Measurements from ENCODE around the gene KRTAP5-11.
"Not testable (repeated sequence)": the region's sequence is repeated elsewhere in the genome, so short reads cannot be mapped to it uniquely, and the experiment has no call there.

KRTAP5-11 gene

DNA sequence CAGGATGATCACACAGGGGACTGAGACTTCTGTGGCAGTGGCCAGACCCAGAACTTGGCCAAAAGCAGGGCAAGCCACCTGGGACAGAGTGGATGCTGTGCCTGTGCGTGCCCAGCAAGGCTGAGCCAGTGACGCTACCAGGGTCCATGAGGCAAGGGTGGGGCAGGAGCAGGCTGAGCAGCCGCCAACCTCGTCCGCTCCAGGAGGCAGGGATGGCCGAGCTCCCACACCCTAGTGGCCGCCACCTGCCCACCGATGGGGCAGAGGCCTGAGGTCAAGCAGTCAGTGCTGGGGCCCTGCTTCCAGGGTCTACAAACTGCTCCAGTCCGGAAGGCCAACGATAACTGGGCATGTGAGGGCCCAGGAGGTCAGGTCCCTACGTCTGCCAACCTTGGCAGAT is 27.2 kb downstream of the KRTAP5-11 start:
- no peak for DNase-seq (ENCODE audit: low read depth)

DNA sequence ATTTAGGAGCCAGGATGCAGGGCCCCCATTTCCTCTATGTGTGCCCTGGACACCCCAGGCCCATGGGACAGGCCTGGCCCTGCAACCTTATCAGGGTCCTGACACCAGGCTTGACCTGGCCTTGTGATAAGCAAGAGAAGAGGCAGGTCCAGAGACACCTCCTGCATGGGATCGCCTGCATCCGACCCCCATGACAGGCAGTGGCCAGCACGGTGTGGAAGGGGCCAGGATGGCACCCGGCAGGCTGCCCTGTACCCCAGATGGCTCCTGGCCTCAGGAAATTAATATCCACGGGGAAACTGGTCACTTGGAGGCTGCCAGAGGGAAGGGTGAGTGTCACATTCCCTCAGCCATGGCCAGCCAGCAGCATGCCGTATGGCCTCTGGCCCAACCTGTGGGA is 27.7 kb downstream of the KRTAP5-11 start:
- no peak for DNase-seq (ENCODE audit: low read depth)

DNA sequence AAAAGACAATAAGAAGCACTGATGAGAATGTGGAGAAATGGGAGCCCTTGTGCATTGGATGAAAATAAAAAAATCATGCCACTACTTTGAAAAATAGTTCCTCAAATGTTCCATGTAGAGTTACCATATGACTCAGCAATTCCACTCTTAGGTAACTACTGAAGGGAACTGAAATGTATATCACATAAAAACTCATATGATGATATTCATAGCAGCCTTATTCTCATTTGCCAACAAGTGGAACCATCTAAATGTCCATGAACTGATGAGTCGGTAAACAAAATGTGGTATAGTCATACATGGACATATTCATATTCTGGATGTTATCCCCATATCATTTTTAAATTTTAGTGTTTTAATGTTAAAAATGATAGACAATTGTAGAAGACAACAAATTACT is 31.0 kb downstream of the KRTAP5-11 start:
- no peak for DNase-seq (ENCODE audit: low read depth)

DNA sequence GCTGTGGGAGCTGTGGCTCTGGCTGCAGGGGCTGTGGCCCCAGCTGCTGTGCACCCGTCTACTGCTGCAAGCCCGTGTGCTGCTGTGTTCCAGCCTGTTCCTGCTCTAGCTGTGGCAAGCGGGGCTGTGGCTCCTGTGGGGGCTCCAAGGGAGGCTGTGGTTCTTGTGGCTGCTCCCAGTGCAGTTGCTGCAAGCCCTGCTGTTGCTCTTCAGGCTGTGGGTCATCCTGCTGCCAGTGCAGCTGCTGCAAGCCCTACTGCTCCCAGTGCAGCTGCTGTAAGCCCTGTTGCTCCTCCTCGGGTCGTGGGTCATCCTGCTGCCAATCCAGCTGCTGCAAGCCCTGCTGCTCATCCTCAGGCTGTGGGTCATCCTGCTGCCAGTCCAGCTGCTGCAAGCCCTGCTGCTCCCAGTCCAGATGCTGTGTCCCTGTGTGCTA is 33.9 kb downstream of the KRTAP5-11 start:
- no peak for DNase-seq (ENCODE audit: low read depth)

DNA sequence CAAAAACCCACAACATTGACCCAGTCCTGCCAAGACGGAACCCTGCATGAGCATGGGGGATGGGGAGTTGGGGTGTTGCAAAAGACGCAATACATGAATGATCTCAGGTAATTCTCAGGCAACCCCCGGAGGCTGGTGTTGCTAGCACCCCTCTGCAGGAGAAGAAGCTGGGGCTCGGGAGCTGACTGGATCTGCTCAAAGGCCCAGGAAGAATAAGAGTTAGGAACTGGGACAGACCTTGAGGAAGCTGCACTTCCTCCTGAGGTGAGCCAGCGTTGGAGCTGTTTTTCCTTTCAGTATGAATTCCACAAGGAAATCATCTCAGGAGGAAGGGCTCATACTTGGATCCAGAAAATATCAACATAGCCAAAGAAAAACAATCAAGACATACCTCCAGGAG is 34.6 kb downstream of the KRTAP5-11 start, which contains the start of gene KRTAP5-9:
TSS of gene KRTAP5-9 (plus strand) at position 301 of the 400 bp plus-strand sequence. CDS start 238 bp downstream, outside the sequence.
- no peak for DNase-seq (ENCODE audit: low read depth)

DNA sequence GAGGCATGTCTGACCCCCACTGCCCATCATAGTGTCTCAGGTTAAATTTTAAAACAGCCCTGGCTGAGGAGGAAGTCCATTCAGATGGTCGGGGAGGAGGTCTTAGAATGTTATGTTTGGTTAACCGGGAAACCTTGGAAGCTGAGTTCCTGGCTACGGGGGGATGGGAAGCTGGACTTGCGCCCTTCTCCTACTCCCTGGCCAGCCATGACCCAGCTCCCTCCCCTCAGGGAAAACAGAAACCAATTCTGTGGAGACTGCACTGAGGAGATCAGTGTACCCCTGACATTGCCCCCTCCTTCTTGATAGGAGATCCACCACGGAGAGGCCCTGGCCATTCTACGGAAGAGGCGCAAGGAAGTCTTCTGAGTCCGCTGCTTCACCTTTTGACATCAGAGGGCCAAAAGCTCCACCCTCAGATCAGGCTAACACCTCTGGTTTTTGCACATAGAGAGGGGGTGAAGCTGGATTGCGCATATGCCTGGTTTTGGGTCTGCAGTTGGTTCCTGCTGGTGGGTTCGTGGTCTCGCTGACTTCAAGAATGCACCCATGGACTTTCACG is 37.2 kb downstream of the KRTAP5-11 start:
- DNase-seq (ENCODE audit: low read depth) = no peak

DNA sequence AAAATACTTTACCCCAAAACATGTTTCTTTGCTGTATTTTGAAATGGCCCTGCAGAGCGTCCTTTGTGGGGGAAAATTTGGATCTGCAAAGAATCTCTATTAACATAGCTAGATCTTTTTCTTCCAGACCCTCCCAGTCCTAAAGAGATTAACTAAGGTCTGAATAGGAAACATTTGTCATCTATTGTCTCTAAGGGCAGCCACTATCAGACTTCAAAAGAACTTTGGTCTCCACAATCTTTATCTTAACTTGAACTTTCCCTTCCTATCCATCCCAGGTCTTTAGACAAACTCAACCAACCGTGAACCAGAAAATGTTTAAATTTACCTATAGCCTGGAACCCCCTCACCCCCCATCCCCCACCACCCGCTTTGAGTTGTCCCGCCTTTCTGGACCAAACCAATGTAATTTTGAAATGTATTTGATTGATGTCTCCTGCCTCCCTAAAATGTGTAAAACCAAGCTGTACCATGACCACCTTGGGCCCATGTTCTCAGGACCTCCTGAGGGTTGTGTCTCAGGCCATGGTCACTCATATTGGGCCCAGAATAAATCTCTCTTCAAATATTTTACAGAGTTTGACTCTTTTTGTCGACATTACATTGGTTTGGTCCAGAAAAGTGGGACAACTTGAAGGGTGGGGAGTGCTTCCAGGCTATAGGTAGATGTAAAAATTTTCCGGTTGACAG is 38.0 kb downstream of the KRTAP5-11 start:
- DNase-seq (ENCODE audit: low read depth) = no peak

DNA sequence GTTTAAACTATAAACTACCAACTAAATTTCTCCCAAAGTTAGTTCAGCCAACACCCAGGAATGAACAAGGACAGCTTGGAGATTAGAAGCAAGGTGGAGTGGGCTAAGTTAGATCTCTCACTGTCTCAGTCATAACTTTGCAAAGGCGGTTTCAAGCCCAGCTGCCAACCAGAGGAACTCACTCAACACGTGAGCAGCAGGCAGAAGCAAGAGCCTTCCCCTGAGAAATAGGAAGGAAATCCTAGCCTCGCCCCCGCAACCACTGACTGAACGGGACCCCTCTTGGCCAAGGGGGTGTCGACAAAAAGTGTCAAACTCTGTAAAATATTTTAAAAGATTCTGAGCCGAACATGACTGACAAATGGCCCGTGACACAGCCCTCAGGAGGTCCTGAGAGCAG is 38.8 kb downstream of the KRTAP5-11 start:
- DNase-seq (ENCODE audit: low read depth) = no peak

DNA sequence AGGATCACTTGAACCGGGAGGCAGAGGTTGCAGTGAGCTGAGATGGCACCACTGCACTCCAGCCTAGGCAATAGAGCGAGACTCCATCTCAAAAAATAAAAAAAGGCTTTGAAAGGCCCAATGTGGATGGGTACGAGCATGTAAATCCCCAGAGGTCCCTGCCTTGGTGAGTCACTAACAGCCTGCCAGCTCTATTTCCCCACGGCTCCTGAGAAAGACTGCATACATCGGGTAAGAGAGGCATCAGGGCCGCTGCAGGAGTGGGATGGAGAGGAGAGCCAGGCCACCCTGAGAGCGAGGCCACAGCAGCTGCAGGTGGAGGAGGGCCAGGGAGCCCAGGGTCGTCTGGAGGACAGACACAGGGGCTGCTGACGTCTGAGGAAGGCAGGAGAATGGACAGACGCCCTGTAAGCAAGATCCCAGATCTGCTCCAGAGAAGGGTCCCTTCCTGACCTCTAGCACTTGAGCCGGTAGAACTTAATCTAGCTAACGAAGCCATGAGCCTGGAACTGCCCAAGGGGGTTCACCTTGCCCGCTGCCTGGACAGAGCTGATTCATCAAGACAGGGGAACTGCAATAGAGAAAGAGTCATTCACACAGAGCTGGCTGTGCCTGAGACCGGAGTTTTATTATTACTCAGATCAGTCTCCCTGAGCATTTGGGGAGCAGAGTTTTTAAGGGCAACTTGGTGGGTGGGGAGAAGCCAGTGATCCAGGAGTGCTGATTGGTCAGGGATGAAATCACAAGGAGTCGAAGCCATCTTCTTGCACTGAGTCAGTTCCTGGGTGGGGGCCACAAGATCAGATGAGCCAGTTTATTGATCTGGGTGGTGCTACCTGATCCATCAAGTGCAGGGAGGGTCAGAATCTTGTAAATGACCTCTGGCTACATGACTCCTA is 39.5 kb downstream of the KRTAP5-11 start:
- no peak for DNase-seq (ENCODE audit: low read depth)

DNA sequence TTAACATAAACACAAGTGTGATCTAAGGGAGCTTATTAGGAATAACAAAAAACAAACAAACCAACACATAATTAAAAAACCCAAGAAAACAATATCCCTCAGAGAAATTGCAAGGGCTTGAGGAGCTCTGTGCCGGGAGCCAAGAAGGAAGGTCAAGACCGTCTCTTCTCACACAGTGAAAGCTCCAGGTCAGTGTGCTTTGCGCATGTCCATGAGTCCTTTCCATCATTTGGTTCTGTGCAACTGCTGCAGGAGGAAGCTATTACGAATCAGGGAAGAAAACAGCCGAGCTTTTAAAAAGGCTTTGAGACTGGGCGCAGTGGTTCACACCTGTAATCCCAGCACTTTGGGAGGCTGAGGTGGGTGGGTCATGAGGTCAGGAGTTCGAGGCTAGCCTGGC is 40.3 kb downstream of the KRTAP5-11 start:
- no peak for DNase-seq (ENCODE audit: low read depth)

DNA sequence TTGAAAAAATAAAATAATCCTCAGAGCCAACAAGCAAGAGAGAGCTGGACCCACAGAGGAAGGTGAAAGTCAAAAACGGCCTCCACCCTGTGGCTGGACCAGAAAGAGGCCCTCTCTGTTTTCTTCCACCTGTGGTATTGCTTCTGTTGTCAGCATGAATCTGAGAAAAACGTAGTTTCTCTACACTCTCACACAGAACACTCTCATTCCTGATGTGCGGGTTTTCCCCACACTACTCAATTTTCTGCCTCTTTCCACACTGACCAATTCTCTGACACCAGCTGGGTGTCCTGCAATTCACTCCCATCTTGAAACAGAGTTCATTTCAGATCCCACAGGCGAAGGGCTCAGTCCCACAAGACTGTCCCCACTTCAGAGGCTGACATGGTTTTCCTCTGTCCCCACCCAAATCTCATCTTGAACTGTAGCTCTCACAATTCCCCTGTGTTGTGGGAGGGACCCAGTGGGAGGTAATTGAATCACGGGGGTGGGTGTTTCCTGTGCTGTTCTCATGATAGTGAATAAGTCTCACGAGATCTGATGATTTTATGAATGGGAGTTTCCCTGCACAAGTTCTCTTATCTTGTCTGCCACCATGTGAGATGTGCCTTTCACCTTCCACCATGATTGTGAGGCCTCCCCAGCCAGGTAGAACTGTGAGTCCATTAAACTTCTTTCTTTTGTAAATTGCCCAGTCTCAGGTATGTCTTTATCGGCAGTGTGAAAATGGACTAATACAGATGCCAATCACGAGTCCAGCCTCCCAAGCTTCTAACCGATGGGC is 42.0 kb downstream of the KRTAP5-11 start:
- not testable (repeated sequence) for DNase-seq (ENCODE audit: low read depth)

DNA sequence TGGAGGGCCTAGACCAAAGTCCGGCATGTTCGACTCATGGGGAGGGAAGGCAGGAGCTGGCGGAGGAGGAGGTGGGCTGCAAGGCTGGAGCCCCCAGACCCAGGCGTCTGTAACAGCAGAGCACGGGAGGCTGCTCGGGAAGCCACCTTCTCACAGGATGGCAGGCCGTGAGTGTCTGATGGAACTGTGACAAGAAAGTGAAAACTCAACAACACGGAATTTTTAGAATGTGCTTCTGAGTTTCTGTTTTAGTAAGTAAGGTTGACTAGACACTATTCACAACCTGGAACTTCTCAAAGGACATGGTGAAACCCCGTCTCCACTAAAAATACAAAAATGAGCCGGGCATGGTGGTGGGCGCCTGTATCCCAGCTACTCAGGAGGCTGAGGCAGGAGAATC is 42.7 kb downstream of the KRTAP5-11 start:
- DNase-seq (ENCODE audit: low read depth) = not testable (repeated sequence)

DNA sequence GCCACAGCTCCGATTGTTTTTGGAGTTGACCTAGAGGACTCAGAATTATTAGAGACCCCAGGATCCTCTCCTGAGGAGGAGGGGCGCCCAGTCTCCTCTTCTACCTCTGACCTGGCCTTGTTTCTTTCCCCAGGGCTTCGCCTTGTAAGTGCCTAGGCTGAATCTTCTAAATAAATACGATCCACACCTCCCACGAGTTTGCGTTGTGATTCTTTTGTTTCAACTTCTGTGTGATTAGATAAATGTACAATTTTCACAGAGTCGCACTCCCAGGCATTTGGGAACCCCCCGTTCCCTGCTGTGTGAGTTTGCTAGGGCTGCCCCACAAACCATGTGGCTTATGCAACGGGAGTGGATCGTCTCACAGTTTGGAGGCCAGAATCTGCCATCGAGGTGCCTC is 43.7 kb downstream of the KRTAP5-11 start:
- DNase-seq (ENCODE audit: low read depth) = no peak

DNA sequence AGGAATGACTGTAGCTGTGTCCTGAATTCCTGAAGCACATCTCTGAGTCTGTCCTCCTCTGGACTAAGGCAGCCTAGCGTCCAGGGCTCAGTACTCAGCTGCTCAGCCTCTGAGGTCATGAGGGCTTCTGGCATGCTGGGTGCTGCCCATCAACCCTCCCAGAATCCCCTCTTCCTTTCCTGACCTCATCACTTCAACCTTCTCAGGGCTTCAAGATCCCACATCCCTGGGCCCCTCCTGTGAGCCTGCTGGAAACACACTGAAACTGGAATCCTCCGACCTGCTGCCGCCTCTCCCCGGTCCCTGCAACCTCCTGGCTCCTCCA is 44.0 kb downstream of the KRTAP5-11 start:
- no peak for DNase-seq (ENCODE audit: low read depth)

DNA sequence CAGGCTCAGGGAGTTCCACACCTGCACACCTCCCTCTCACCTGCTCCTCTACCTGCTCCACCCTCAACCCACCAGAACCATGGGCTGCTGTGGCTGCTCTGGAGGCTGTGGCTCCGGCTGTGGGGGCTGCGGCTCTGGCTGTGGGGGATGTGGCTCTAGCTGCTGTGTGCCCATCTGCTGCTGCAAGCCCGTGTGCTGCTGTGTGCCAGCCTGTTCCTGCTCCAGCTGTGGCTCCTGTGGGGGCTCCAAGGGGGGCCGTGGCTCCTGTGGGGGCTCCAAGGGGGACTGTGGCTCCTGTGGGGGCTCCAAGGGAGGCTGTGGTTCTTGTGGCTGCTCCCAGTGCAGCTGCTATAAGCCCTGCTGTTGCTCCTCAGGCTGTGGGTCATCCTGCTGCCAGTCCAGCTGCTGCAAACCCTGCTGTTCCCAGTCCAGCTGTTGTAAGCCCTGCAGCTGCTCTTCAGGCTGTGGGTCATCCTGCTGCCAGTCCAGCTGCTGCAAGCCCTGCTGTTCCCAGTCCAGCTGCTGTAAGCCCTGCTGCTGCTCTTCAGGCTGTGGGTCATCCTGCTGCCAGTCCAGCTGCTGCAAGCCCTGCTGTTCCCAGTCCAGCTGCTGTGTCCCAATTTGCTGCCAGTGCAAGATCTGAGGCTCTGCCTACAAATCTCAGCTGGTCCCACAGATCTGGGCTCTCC is 44.6 kb downstream of the KRTAP5-11 start, which contains the start of gene KRTAP5-8:
TSS of gene KRTAP5-8 (plus strand) at position 49 of the 689 bp plus-strand sequence. CDS start at position 80, 31 bp downstream.
- DNase-seq (ENCODE audit: low read depth) = not testable (repeated sequence)

DNA sequence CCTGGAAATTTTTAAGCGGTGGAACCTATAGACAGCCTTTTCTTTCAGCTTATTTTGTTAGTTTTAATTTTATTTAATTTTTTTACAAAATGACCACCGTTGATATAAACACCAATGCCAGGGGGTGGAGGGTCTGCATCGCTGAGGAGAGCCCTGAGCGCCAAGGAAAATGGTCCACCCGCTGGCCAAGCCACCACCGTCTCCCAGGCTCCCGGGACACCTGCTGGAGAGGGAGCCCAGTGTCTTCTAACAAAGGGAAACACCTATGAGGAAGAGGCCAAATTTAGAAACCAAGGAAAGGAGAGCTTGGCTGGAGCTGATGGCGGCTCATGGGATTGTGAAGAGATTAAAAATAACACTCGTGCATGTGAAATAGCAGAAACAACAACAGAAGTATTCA is 45.1 kb downstream of the KRTAP5-11 start:
- no peak for DNase-seq (ENCODE audit: low read depth)

DNA sequence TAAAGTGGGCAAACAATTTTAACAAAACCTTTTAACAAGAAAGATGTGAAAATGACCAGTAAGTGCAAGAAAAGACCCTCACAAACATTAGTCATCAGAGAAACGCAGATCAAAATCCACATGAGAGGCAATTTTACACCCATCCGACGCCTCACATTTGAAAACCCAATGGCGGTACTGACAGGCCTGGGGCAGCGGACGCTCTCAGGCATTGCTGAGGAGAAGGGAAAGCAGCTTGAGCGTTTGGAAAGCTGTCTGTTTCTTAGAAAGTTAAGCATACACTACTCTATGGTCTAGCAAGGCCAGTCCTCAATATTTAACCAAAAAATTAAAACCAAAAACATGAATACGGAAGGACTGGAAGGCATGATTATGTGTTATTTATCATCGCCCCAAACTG is 46.9 kb downstream of the KRTAP5-11 start:
- no peak for DNase-seq (ENCODE audit: low read depth)

DNA sequence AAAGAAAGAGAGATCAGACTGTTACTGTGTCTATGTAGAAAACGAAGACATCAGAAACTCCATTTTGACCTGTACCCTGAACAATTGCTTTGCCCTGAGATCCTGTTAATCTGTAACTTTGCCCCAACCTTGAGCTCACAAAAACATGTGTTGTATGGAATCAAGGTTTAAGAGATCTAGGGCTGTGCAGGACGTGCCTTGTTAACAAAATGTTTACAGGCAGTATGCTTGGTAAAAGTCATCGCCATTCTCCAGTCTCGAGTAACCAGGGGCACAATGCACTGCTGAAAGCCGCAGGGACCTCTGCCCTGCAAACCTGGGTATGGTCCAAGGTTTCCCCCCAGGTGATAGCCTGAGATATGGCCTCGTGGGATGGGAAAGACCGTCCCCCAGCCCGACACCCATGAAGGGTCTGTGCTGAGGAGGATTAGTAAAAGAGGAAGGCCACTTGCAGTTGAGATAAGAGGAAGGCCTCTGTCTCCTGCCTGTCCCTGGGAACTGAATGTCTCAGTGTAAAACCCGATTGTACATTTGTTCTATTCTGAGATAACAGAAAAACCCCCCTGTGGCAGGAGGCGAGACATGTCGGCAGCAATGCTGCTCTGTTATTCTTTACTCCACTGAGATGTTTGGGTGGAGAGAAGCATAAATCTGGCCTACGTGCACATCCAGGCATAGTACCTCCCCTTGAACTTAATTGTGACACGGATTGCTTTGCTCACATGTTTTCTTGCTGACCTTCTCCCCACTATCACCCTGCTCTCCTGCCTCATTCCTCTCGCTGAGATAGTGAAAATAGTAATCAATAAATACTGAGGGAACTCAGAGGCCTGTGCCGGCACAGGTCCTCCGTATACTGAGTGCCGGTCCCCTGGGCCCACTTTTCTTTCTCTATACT is 47.7 kb downstream of the KRTAP5-11 start:
- DNase-seq (ENCODE audit: low read depth) = not testable (repeated sequence)

DNA sequence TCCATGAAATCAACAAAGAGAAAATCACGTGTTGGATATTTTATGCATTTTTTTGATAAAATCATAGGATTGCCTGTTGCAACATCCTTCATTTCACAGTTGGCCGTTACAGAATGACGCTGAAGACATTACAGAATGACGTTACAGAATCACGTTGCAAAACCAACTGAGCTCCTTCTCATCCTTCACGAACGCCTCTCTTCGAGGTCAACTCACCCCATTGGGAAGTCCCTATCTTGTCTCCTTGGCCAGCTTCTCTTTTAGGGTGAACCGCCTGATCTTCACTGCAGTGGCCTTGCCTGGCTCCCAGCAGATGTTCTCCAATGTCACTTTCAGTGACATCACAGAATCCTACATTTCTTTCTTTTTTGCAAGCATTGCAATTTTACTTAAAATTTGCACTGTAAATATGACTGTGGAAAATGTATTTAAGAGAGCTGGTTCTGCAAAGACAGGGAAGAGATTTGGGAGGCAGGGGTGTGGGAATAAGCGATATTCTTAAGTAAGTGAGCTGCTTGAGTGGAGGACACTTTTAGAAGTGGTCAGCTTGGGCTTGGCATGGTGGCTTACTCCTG is 50.6 kb downstream of the KRTAP5-11 start:
- no peak for DNase-seq (ENCODE audit: low read depth)

Data from HS-27A (cell line).